ENCODE results near the gene SMPDL3B.

SMPDL3B gene

DNA sequence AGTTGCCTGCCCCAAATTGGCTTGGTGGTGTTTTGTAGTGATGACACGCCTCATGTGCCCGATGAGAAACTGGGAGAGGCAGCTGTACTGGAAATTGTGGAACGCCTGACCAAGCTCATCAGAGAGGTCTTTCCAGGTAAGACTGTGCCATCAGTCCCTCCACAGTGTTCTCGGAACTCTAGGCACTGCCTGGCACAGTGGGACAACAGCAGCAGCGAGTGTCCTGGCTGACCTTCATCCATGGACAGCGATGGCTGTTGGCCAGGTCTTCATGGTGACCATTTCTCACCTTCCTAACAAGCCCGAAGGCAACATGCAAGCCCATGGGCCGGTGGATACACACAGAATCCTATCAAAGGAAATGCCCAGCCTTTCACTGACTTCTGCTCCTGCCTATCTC is 14.2 kb downstream of the SMPDL3B start:
- Histone ChIP-seq H3K36me3 (ENCODE audit: insufficient read depth, low read length) (no peaks in the 10 kb centered on the region), H3K9ac (ENCODE audit: low read length) (no peak overlapping the region), H3K27me3 (ENCODE audit: insufficient read depth, low read length) (peaks cover 7% of the 10 kb centered on the region; the same call in 1 of the 2 replicates), H3K27ac (ENCODE audit: low read depth, low read length, poor library complexity, severe bottlenecking) (no peak overlapping the region), H3F3A (ENCODE audit: insufficient read depth, low read length) (no peaks in the 10 kb centered on the region), H4K20me1 (ENCODE audit: insufficient read depth, low read length) (no peaks in the 10 kb centered on the region), H3K4me3 (ENCODE audit: low read depth, low read length, poor library complexity, severe bottlenecking) (no peak overlapping the region), H3K79me2 (ENCODE audit: insufficient read depth, low read length) (no peaks in the 10 kb centered on the region), H2AFZ (ENCODE audit: low read length) (no peak overlapping the region), H3K9me2 (ENCODE audit: low read depth, low read length) (no peaks in the 10 kb centered on the region), H3K4me2 (ENCODE audit: low read length) (no peak overlapping the region), H3K4me1 (ENCODE audit: insufficient read depth, low read length, severe bottlenecking) (no peaks in the 10 kb centered on the region), H3K9me3 (ENCODE audit: low read length) (no peaks in the 10 kb centered on the region)
- no peak for TF ChIP-seq EZH2 (IDR thresholded peaks at IDR 0.05; ENCODE audit: borderline replicate concordance, low read length)

DNA sequence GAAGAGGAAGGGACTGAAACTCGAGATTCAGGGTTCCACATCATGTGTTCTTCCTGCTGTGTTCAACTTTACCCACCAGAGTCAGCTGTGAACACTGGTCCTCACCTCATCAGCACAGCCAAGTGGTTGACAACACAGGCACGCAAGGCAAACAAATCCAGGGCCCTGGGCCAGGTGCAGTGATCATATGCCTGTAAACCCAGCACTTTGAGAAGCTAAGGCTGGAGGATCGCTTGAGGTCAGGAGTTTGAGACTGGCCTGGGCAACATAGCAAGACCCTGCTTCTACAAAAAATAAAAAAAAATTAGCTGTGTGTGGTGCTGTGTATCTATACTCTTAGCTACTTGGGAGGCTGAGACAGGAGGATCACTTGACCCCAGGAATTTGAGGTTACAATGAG is 16.6 kb downstream of the SMPDL3B start:
- H3K79me2 ChIP-seq (ENCODE audit: insufficient read depth, low read length) = no peaks in the 10 kb centered on the region
- no peaks in the 10 kb centered on the region for H3K4me1 ChIP-seq (ENCODE audit: insufficient read depth, low read length, severe bottlenecking)
- H4K20me1 ChIP-seq (ENCODE audit: insufficient read depth, low read length) = no peaks in the 10 kb centered on the region
- H3K9me2 ChIP-seq (ENCODE audit: low read depth, low read length) = no peaks in the 10 kb centered on the region
- no peak overlapping the region for H3K4me3 ChIP-seq (ENCODE audit: low read depth, low read length, poor library complexity, severe bottlenecking)
- H3K9ac ChIP-seq (ENCODE audit: low read length) = no peak overlapping the region
- H3K4me2 ChIP-seq (ENCODE audit: low read length) = no peak overlapping the region
- no peak for TF ChIP-seq EZH2 (IDR thresholded peaks at IDR 0.05; ENCODE audit: borderline replicate concordance, low read length)
- TF ChIP-seq, protein P1, sequence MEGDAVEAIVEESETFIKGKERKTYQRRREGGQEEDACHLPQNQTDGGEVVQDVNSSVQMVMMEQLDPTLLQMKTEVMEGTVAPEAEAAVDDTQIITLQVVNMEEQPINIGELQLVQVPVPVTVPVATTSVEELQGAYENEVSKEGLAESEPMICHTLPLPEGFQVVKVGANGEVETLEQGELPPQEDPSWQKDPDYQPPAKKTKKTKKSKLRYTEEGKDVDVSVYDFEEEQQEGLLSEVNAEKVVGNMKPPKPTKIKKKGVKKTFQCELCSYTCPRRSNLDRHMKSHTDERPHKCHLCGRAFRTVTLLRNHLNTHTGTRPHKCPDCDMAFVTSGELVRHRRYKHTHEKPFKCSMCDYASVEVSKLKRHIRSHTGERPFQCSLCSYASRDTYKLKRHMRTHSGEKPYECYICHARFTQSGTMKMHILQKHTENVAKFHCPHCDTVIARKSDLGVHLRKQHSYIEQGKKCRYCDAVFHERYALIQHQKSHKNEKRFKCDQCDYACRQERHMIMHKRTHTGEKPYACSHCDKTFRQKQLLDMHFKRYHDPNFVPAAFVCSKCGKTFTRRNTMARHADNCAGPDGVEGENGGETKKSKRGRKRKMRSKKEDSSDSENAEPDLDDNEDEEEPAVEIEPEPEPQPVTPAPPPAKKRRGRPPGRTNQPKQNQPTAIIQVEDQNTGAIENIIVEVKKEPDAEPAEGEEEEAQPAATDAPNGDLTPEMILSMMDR (IDR thresholded peaks at IDR 0.05; ENCODE audit: low read length) = no peak
- no peak overlapping the region for H2AFZ ChIP-seq (ENCODE audit: low read length)
- H3K27ac ChIP-seq (ENCODE audit: low read depth, low read length, poor library complexity, severe bottlenecking) = no peak overlapping the region
- H3K9me3 ChIP-seq (ENCODE audit: low read length) = no peaks in the 10 kb centered on the region
- 0 out of 2 replicates have a peak, but pooled peaks cover 3% of the 10 kb centered on the region for H3K27me3 ChIP-seq (ENCODE audit: insufficient read depth, low read length)
- H3K36me3 ChIP-seq (ENCODE audit: insufficient read depth, low read length) = no peaks in the 10 kb centered on the region
- no peaks in the 10 kb centered on the region for H3F3A ChIP-seq (ENCODE audit: insufficient read depth, low read length)

DNA sequence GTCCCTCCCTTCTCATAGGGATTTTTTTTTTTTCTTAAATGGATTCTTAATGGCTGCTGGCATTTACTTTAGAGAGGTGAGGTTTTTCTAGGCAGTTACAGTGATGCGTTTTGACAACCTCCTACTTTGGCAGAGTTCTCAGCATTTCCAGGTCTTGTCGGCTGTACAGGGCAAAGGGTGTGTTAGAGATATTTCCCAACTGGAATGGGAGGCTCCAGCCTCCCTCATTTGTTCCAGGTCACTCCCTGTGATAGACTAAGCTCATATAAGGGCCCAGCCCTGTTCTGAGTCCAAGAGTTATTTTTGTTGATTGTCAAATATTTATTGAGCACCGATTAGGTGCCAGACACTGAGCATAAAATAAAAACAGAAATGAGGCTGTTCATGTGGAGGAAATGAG is 17.3 kb downstream of the SMPDL3B start:
- Histone ChIP-seq H3K9ac (ENCODE audit: low read length) (no peak overlapping the region), H4K20me1 (ENCODE audit: insufficient read depth, low read length) (no peaks in the 10 kb centered on the region), H3K36me3 (ENCODE audit: insufficient read depth, low read length) (no peaks in the 10 kb centered on the region), H3K9me3 (ENCODE audit: low read length) (no peaks in the 10 kb centered on the region), H3K9me2 (ENCODE audit: low read depth, low read length) (no peaks in the 10 kb centered on the region), H3K4me3 (ENCODE audit: low read depth, low read length, poor library complexity, severe bottlenecking) (no peak overlapping the region), H3K27me3 (ENCODE audit: insufficient read depth, low read length) (no peaks in the 10 kb centered on the region), H3K4me2 (ENCODE audit: low read length) (no peak overlapping the region), H3K4me1 (ENCODE audit: insufficient read depth, low read length, severe bottlenecking) (no peaks in the 10 kb centered on the region), H3K27ac (ENCODE audit: low read depth, low read length, poor library complexity, severe bottlenecking) (no peak overlapping the region), H3K79me2 (ENCODE audit: insufficient read depth, low read length) (no peaks in the 10 kb centered on the region), H3F3A (ENCODE audit: insufficient read depth, low read length) (no peaks in the 10 kb centered on the region), H2AFZ (ENCODE audit: low read length) (no peak overlapping the region)
- no peak for TF ChIP-seq EZH2 (IDR thresholded peaks at IDR 0.05; ENCODE audit: borderline replicate concordance, low read length)
- TF ChIP-seq, protein P1 (IDR thresholded peaks at IDR 0.05; ENCODE audit: low read length) = no peak

DNA sequence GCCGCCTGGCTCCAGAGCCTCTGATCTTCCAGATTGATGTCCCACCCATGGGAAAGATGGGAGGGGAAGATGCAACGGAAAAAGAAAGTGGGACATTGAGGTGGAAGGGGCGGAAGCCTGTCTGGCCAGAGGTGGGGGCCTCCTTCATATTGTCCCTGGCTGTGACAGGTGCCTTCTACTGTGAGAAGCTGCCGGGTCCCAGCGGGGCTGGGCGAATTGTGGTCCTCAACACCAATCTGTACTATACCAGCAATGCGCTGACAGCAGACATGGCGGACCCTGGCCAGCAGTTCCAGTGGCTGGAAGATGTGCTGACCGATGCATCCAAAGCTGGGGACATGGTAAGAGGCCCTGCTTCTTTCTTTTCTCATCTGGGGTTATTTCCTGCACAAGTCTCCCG is 19.4 kb downstream of the SMPDL3B start:
- Histone ChIP-seq H4K20me1 (ENCODE audit: insufficient read depth, low read length) (no peaks in the 10 kb centered on the region), H3K27ac (ENCODE audit: low read depth, low read length, poor library complexity, severe bottlenecking) (no peak overlapping the region), H3F3A (ENCODE audit: insufficient read depth, low read length) (no peaks in the 10 kb centered on the region), H3K36me3 (ENCODE audit: insufficient read depth, low read length) (no peaks in the 10 kb centered on the region), H3K4me2 (ENCODE audit: low read length) (no peak overlapping the region), H3K9me2 (ENCODE audit: low read depth, low read length) (no peaks in the 10 kb centered on the region), H2AFZ (ENCODE audit: low read length) (no peak overlapping the region), H3K9me3 (ENCODE audit: low read length) (no peaks in the 10 kb centered on the region), H3K4me1 (ENCODE audit: insufficient read depth, low read length, severe bottlenecking) (peaks cover 3% of the 10 kb centered on the region), H3K4me3 (ENCODE audit: low read depth, low read length, poor library complexity, severe bottlenecking) (no peak overlapping the region), H3K79me2 (ENCODE audit: insufficient read depth, low read length) (no peaks in the 10 kb centered on the region), H3K27me3 (ENCODE audit: insufficient read depth, low read length) (no peaks in the 10 kb centered on the region), H3K9ac (ENCODE audit: low read length) (no peak overlapping the region)
- TF ChIP-seq, protein P1 (IDR thresholded peaks at IDR 0.05; ENCODE audit: low read length) = no peak
- no peak for TF ChIP-seq EZH2 (IDR thresholded peaks at IDR 0.05; ENCODE audit: borderline replicate concordance, low read length)

All from OCI-LY1 (cell line).